Neuron (in vitro differentiated cells): ENCODE measurements around the gene LRRC8C.
A peak's percentile ranks its signal among the peaks of the same experiment; 100 is the strongest.

ENCODE experiments used
- H2AFZ ChIP-seq: one replicate; pipeline ENCODE4 v1.6.1; 2013; ENCODE audit warnings: low read depth, mild to moderate bottlenecking, inconsistent platforms, low read length, moderate library complexity
- H3K27me3 ChIP-seq: one replicate; pipeline ENCODE4 v1.6.1; 2013; ENCODE audit warnings: low read length; ENCODE audit not compliant: insufficient read depth
- H3K36me3 ChIP-seq: one replicate; pipeline ENCODE4 v1.6.1; 2013; ENCODE audit warnings: low read length; ENCODE audit not compliant: insufficient read depth
- H3K4me1 ChIP-seq: one replicate; pipeline ENCODE4 v1.6.1; 2013; ENCODE audit warnings: low read length; ENCODE audit not compliant: insufficient read depth
- H3K4me3 ChIP-seq: 2 replicates; pipeline ENCODE4 v1.5.1; 2013; ENCODE audit warnings: mild to moderate bottlenecking, low read length, moderate library complexity
- H3K9me3 ChIP-seq: one replicate; pipeline ENCODE4 v1.6.1; 2013; ENCODE audit warnings: low read length

Gene LRRC8C

DNA sequence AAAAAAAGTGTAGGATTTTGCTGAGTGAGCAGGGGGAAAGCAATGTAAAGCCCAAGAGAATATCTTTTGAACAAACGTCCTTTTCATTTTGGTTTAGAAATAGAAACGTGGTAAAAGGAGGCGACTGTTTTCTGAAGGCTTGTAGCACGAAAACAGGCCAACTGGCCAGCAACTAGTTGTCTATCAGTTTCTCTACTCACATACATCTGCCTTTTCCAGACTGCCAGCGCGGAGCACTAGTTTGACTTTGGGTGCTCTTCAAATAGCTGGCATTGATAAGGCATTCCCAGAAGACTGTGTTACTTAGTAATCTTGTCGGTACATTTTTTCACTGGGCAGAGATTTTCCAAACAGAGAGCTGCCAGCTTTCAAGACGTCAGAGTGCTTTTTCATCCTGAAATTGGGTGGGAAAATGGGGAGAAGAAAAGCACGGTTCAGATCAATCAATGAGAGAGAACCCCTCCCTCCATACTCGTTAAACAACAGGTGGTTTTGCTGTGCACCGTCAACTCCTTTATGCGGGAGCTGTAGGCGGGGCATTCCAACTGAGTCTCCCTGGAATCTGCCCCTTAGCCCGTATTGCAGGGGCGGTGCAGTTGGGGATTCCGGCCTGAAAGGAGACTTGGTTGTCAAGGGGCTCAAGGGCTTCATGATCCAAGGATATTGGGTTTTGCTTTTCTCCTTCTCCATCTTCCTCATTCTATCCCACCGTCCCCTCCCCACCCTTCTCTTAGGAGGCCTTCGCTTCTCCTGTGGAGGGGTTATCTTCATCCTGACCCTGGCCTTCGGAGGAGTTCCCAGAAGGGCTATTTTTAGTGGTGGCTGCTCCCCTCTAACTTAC is 884 bp upstream of the LRRC8C start:
- no peaks in the 10 kb centered on the region for H3K36me3 ChIP-seq
- H3K9me3 ChIP-seq = no peaks in the 10 kb centered on the region
- H3K4me1 ChIP-seq = peaks cover 14% of the 10 kb centered on the region
- H3K4me3 ChIP-seq = peak overlapping the region; percentile 91
- H3K27me3 ChIP-seq = peaks cover 6% of the 10 kb centered on the region
- H2AFZ ChIP-seq = peak overlapping the region; percentile 99

DNA sequence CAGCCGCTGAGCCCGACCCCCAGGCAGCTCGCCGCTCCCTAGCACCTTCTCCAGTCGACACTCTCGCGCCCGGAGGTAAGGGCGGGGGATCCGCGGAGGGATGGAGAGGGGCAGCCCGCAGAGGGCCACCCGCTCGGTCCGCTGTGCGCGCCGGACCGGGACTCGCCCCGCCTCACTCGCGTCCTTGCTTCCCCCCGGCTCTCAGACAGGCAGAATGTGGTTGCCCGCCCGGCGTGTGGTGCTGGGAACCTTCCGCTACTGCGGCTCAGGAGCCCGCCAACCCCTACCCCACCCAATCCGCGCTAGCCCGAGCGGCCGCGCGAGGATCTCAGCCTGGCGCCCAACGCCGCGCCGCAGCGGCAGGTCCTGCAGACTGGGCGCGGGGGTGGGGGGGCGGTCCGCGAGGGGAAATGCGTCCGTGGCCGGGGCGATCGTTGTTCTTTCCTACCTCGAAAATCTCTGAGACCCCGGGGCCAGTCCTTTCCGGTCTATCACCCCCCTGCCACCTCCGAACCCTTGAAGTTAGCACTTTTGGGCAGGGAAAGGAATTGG is 404 bp downstream of the LRRC8C start:
- Histone ChIP-seq H2AFZ (peak overlapping the region; percentile 99), H3K27me3 (peaks cover 6% of the 10 kb centered on the region), H3K9me3 (no peaks in the 10 kb centered on the region), H3K36me3 (no peaks in the 10 kb centered on the region), H3K4me1 (peaks cover 14% of the 10 kb centered on the region), H3K4me3 (peak overlapping the region; percentile 91)

DNA sequence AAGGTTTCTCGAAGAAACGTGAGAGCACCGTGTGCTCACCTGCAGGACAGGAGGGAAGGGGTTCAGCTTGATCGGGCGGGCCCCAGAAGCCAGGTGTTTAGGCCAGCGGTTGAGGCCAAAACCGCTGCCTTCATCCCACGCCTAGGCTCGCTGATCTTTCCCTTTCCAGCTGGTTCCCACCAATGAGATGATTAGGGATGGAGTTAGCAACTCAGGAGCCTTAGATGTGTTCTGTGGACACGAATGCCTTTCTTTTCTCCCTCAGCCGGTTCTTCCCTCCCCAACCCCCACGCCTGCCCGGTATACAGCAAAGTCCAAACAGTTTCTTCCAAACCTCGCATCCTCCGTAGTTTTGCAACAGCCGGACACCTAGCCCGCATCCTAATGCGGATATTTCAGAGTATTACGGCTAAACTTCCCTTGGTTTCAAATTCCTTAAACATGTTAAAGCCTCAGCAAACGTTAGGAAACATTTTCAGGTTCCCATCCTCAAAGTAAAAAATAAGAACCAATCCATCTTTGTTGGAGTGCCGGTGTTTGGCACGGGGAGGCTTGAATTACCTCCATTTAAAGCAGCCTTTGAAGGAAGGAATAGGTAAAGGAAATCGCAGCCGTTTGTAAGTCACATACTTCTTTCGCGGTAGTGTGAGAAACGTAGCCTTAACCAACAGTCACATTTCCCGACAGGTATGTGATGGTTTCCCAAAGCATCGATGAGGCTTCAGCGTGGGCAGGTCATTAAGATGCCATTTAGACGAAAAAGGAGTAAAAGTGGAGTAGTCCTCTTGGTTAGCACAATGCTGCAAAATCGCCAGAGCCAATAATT is 1.1 kb downstream of the LRRC8C start:
- Histone ChIP-seq H3K36me3 (no peaks in the 10 kb centered on the region), H3K9me3 (no peaks in the 10 kb centered on the region), H3K4me1 (peaks cover 14% of the 10 kb centered on the region), H3K27me3 (peaks cover 6% of the 10 kb centered on the region), H2AFZ (peak overlapping the region; percentile 99), H3K4me3 (peak overlapping the region; percentile 91)

DNA sequence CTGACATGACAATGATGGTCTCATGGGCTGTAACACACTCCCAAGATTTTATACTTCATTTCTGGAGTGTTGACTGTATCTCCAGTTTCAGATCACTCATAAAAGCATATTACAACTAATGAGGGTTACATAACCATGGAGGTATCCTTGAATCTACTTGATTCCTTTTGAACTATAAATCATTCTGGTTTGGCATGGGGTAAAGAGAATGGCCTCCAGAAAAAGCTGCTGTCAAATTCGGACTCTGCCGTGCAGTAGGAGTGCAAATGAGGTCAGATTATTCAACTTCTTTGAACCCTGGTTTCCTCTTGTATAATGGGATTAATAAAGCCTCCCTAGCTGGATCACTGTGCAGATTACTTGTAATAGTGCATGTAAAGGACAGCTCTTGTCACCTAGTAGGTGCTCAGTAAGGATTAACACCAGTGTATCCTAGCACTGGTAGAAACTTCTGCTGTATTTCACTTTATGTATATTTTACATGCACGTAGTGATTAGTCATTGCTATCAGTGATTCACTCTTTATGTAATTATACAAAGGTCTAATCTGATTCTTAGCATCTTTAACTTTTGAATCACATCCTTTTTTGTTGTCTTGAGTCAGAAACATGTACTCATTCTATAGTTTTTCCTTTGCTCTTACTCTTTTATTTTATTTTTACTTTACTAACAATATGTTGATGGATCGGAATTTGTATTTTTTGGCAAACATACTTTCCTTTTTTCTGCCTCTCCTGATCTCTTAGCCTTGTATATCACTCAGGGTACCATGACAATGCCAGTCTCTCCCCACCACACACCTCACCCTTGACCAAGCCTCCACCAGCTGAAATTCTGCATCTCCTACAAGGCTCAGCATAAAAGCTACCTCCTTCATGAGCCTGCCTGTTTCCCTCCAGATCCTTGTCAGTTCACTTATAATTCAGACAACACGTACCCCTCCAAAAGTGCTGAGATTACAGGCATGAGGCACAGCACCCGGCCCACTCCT is 3.2 kb downstream of the LRRC8C start:
- no peaks in the 10 kb centered on the region for H3K9me3 ChIP-seq
- no peak overlapping the region for H3K4me3 ChIP-seq
- H2AFZ ChIP-seq = no peak overlapping the region
- peaks cover 6% of the 10 kb centered on the region for H3K27me3 ChIP-seq
- peaks cover 14% of the 10 kb centered on the region for H3K4me1 ChIP-seq
- no peaks in the 10 kb centered on the region for H3K36me3 ChIP-seq

DNA sequence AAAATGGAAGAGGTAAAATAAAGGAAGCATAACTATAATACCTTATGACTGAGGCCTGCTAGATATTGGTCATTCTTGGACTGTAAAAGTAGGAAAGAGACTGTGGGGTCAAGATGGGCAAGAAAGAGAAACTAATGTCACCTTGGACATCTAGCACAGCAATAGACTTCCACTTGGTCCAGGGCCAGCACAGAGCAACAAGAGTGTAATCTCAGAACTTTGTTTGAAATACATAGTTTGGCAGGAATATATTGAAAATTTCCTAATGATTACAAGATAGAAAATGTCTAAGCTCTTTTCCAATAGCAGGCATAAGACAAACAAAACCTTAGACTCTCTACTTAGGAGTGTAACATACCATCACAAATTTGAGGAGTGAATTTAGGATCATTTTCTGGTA is 4.6 kb downstream of the LRRC8C start:
- no peaks in the 10 kb centered on the region for H3K9me3 ChIP-seq
- peaks cover 6% of the 10 kb centered on the region for H3K27me3 ChIP-seq
- H2AFZ ChIP-seq = no peak overlapping the region
- no peak overlapping the region for H3K4me3 ChIP-seq
- H3K36me3 ChIP-seq = no peaks in the 10 kb centered on the region
- H3K4me1 ChIP-seq = peaks cover 8% of the 10 kb centered on the region

DNA sequence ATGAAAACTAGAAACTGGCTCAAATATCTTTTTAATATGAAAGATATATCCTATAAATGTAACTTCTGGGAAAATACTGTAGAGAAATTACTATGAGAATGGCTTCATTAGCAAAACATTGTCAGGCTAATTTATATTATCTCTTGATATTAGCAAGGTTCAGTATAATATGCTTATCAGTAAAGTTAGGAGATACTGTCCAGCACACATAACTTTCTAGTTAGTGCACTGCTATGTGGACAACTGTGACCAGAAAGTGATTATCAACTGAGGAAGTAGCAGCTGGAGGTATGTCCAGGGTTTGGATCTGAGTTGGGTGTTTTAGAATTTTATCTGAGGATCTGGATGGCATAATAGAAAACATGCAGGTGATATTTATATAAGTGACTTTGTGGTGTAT is 7.5 kb downstream of the LRRC8C start:
- H2AFZ ChIP-seq = no peak overlapping the region
- no peaks in the 10 kb centered on the region for H3K36me3 ChIP-seq
- no peaks in the 10 kb centered on the region for H3K27me3 ChIP-seq
- H3K9me3 ChIP-seq = no peaks in the 10 kb centered on the region
- no peaks in the 10 kb centered on the region for H3K4me1 ChIP-seq
- H3K4me3 ChIP-seq = no peak overlapping the region

DNA sequence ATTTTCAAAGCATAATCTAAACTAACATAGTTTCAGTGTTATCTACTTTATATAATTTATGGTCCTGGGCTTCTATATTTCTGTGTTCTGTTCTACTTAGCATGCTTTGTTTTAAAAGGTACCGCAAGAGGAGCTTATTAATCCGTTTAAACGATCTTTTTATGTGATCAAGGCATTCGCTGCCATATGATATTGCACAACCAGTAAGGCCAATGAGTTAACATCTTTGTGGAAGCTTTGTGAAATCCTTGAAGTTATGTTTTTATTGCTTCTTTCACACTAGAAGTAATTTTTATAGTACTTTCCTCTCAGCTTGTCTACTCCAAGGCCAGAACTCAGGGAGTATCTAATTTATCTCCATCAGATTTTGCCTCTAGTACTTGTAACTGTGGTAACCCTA is 8.9 kb downstream of the LRRC8C start:
- Histone ChIP-seq H3K9me3 (no peaks in the 10 kb centered on the region), H2AFZ (no peak overlapping the region), H3K4me1 (no peaks in the 10 kb centered on the region), H3K27me3 (no peaks in the 10 kb centered on the region), H3K4me3 (no peak overlapping the region), H3K36me3 (no peaks in the 10 kb centered on the region)

DNA sequence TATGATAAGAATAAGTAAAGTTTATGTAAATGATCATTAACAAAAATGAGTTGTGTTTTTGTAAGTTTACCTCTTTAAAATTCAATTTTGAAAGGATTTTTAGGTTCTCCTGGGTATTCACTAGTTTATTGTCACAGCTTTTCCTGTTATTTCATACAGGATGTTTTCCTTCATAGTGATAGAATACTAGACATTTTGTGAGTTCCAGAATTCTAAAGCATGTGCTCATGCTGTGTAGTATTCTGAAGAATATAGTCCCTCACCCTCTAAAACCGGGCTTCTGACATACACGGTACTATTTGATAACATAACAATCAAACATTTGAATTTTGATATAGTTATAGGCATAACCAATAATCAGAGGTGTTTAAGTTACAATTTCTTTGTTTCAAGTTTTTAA is 10.7 kb downstream of the LRRC8C start:
- no peaks in the 10 kb centered on the region for H3K36me3 ChIP-seq
- no peaks in the 10 kb centered on the region for H3K9me3 ChIP-seq
- H2AFZ ChIP-seq = no peak overlapping the region
- H3K4me3 ChIP-seq = no peak overlapping the region
- H3K27me3 ChIP-seq = no peaks in the 10 kb centered on the region
- H3K4me1 ChIP-seq = no peaks in the 10 kb centered on the region

DNA sequence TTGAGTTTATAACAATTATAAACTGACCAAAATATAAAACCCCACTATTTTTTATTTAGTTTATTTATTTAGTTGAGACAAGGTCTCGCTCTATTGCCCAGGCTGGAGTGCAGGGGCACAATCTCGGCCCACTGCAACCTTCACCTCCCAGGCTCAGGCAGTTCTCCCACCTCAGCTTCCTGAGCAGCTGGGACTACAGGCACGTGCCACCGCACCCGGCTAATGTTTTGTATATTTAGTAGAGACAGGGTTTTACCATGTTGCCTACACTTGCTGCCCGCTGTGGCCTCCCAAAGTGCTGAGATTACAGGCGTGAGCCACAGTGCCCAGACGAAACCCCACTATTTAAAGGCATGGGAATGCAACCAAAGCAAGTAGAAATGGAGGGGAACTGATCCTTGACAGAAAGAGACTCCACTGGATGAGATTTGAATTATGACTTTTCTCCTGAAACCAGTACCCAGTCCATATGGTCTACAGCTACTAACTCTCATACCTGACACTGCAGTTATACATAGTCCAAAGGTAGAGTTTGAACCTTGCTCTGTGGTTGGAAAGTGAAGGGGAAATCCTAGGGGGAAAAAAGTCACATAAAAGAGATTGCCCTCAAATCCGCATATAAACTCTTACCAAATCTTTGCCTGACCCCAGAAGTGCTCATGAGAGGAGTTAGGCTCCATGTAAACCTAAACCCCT is 11.3 kb downstream of the LRRC8C start:
- H3K4me1 ChIP-seq = no peaks in the 10 kb centered on the region
- H3K36me3 ChIP-seq = no peaks in the 10 kb centered on the region
- H3K27me3 ChIP-seq = no peaks in the 10 kb centered on the region
- no peak overlapping the region for H2AFZ ChIP-seq
- H3K9me3 ChIP-seq = no peaks in the 10 kb centered on the region
- no peak overlapping the region for H3K4me3 ChIP-seq

DNA sequence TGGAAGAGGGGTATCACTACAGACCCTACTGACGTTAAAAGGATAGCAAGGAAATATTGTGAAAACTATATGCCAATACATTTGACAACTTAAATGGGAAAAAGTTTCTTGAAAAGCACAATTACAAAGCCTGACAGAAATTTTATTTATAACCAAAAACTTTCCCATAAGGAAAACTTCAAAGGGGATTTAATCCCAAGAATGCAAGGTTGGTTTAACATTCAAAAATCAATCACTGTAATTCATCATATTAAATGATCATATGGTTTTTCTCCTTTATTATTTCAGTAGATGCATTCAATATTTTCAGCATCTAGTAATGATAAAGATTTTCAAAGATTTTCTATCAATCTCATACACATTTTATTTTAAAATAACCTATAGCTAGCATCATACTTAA is 13.3 kb downstream of the LRRC8C start:
- Histone ChIP-seq H3K4me1 (no peaks in the 10 kb centered on the region), H3K36me3 (no peaks in the 10 kb centered on the region), H2AFZ (no peak overlapping the region)

DNA sequence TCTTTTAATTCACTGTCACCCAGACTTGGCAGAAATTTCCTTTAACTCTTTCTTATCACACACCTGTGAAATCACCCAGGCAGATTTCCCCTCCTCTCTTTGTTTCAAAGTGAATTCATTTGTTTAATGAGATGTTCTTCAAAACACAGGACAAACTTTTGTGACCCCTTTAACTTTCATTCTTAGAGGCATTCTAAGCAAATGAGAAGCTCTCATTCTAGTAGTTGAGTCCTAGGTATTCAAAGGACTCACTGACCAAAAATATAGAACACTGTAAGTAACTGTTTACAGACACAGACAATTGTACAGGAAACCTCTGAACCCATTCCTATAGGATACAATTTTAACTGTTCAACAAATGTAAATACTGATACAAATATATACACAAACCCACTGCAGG is 16.9 kb downstream of the LRRC8C start:
- H3K4me3 ChIP-seq = no peak overlapping the region
- no peaks in the 10 kb centered on the region for H3K9me3 ChIP-seq
- H3K36me3 ChIP-seq = no peaks in the 10 kb centered on the region
- H2AFZ ChIP-seq = no peak overlapping the region
- no peaks in the 10 kb centered on the region for H3K27me3 ChIP-seq
- H3K4me1 ChIP-seq = no peaks in the 10 kb centered on the region

More for the DNA sequence above, 13.3 kb downstream of the LRRC8C start:
- H3K4me3 ChIP-seq = no peak overlapping the region
- no peaks in the 10 kb centered on the region for H3K9me3 ChIP-seq
- H3K27me3 ChIP-seq = no peaks in the 10 kb centered on the region

DNA sequence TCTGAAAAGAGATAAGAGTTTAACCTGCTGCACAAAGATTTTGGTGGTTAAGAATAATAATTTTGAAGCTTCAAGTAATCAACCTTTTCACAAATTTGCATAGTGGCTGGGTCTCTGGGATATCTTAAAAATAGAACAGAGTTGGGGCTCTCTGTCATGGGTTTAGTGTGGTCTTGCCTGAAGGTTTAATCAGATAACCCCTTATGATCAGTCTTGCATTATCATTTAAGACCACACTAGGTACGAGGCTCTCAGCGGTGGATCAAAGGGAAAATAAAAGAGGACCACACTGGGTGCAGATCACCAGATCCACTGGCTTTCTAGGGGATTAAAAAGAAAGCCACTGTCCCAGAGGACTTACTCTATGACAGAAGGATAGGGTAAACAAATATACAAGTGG is 19.5 kb downstream of the LRRC8C start:
- Histone ChIP-seq H3K27me3 (no peaks in the 10 kb centered on the region), H2AFZ (no peak overlapping the region), H3K9me3 (no peaks in the 10 kb centered on the region), H3K4me3 (no peak overlapping the region), H3K36me3 (no peaks in the 10 kb centered on the region), H3K4me1 (no peaks in the 10 kb centered on the region)
